GM13976 (cell line): Measurements from ENCODE around the gene KIF9.
"Not testable (repeated sequence)": the region's sequence is repeated elsewhere in the genome, so short reads cannot be mapped to it uniquely, and the experiment has no call there.

Experiments used
- DNase-seq: peaks from one replicate; pipeline ENCODE4 v3.0.0; 2012; ENCODE audit warnings: low spot score
- CTCF ChIP-seq: IDR thresholded peaks from 2 replicates; pipeline ENCODE4 v1.5.1; 2012; ENCODE audit warnings: borderline replicate concordance, mild to moderate bottlenecking; ENCODE audit not compliant: insufficient read depth; ENCODE audit errors: extremely low read depth, missing control alignments, control extremely low read depth
- in situ Hi-C: fragments of 300-500 bp; cut with MboI; formaldehyde crosslinking; loops from one replicate; pipeline ENCODE4 v1.12.0; 2022; ENCODE audit warnings: low sequenced_read_pairs, mixed read lengths, inconsistent platforms; ENCODE audit not compliant: unreplicated experiment

KIF9 gene

GRCh38 chr3:47315069-47315647 lies 32.6 kb upstream of the KIF9 start:
- no peak for TF ChIP-seq CTCF
- in situ Hi-C loops, result no loop called here

DNA sequence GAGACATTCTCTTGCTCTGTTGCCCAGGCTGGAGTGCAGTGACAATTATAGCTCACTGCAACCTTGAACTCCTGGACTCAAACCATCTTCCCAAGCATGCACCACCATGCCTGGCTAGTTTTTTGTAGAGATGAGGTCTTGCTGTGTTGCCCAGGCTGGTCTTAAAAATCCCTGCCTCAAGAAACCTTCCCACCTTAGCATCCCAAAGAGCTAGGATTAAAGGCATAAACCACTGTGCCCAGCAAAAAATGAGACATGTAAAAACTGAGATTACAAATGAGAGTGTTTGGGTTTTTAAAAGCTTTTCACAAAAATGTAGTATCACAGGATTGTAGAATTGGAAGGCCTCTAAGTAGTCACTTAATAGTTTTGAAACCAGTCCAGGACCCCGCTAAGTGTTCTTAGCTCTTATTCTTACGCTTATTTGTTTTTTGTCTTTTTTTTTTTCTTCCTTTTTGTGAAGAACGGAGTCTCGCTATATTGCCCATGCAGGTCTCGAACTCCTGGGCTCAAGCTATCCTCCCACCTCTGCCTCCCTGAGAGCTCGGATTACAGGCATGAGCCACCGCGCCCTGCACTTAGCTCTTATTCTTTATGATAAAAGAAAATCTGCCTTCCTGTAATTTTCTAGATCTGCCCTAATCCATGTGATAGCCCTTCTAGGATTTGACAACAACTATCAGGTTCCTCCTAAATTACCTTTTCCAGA lies 31.6 kb upstream of the KIF9 start:
- in situ Hi-C loops, result no loop called here

More at GRCh38 chr3:47315069-47315647, 32.6 kb upstream of the KIF9 start:
- DNase-seq, result no peak

GRCh38 chr3:47313341-47314055 lies 30.9 kb upstream of the KIF9 start:
- in situ Hi-C loops, result no loop called here
- no peak for DNase-seq
- no peak for TF ChIP-seq CTCF

More for the DNA sequence above, 31.6 kb upstream of the KIF9 start:
- TF ChIP-seq CTCF, result no peak
- no peak for DNase-seq

DNA sequence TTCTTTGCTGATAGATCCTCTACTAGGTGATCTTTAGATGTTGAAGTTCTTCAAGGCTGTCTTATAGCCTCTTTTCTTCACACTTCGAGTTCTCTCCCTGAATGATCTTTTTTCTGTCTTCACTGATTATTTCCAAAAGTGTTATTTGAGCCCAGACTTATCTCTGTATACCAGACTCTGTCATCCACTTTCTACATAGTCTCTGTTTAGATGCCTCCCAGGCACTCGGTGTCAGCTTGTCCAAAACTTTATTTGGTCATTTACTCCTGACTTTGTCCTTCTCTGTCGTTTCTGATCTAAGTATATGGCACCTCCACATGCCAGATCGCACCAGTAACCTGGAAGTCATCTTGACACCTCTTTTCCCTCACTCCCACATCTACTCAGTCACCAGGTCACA lies 27.8 kb upstream of the KIF9 start:
- in situ Hi-C loops, result no loop called here
- DNase-seq, result no peak
- no peak for TF ChIP-seq CTCF

GRCh38 chr3:47309231-47309630 lies 26.6 kb upstream of the KIF9 start:
- in situ Hi-C loops, DNase-seq: not testable (repeated sequence)

DNA sequence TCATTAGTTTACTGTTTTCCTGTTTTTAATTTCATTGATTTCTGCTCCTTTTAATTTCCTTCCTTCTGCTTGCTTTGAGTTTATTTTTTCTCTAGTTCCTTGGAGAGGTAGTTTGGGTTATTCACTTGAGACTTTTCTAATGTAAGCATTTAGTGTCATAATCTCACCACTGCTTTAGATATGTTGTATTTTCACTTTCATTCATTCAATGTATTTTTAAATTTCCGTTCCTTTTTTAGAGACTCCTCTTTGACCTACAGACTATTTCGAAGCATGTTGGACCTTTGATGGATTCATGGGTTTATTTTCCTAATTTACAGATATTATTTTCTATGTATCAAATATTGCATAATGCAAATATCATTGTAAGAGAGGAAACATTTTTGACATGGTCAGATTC lies 23.4 kb upstream of the KIF9 start:
- TF ChIP-seq CTCF, result no peak
- in situ Hi-C loops, result no loop called here
- no peak for DNase-seq

GRCh38 chr3:47301456-47301855 lies 18.9 kb upstream of the KIF9 start:
- no peak for TF ChIP-seq CTCF
- in situ Hi-C loops, result no loop called here
- no peak for DNase-seq
